ENCODE results near the gene DUSP8. TPM values are rescaled to one million over a fixed set of nuclear protein-coding genes. Genes with fewer than 3 reads are reported as not detected.

Gene DUSP8
- total and polyA plus RNA-seq, 9 of the 15 experiments (the other 6 are each of a cell fraction or from before 2014, with no cell fraction given), result 0.14 to 2.0 (median 0.86) TPM; not detected in 2

DNA sequence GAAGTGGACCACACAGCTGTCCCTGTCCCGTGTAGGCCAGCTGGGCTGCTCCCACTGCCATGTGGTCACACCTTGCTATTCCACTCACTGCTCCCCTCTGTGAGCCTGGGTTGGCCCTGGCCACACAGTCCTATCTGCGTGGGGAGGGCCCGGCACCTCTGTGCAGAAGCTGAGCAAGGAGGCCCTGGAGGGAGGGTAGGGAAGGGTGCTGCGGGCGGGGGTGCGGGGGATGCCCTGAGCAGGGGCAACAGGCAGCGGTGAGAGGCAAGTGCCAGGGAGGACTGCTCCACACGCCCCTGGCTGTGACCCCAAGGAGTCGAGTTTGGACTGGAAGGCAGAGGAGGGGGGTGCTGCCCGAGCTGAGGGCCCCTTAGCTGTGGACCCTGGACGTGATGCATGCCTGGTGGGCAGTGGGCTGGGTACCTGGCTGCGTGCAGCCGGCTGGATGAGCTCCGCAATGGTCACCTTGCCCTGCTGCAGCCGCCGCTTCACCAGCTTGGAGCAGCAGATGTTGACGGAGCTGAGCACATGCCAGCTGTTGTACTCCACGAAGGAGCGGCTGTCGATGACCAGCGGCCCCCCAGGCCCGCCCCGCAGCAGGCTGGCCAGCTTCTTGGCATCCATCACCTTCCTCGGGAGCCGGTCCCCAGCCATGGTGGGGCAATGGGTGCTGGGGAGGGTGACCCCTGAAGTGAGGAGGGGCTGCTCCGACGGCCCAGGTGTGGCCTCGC, 6.7 kb downstream of the DUSP8 start:
- Histone ChIP-seq H3K27ac (ENCODE audit: extremely low read depth, low read depth, low read length) (no peak overlapping the region), H4K20me1 (replicated peaks; ENCODE audit: control insufficient read depth, insufficient read depth, low read length) (peaks cover 61% of the 10 kb centered on the region), H3K79me2 (ENCODE audit: control insufficient read depth, insufficient read depth, low read length) (no peaks in the 10 kb centered on the region), H3K9me3 (replicated peaks; ENCODE audit: control insufficient read depth, insufficient read depth, low read depth, low read length) (no peaks in the 10 kb centered on the region), H3K4me1 (replicated peaks in 1 of 2; ENCODE audit: control insufficient read depth in 2 of 2, insufficient read depth in 2 of 2, low read length in 2 of 2) (peaks cover 0 to 43% of the 10 kb centered on the region in 2 experiments; a peak in 3 of 5 replicates), H3K36me3 (ENCODE audit: control insufficient read depth, insufficient read depth, low read length) (no peaks in the 10 kb centered on the region), H3K9ac (ENCODE audit: insufficient read depth in 1 of 2, low read depth in 2 of 2, low read length in 2 of 2) (peak overlapping the region in 1 of 2 experiments; percentile 81; a peak in 2 of 4 replicates), H3K4me3 (no peak overlapping the region), H2AFZ (ENCODE audit: low read depth, low read length) (no peak overlapping the region), H3K9me1 (ENCODE audit: control insufficient read depth, insufficient read depth, low read length) (peaks cover 3% of the 10 kb centered on the region), H3K27me3 (ENCODE audit: control insufficient read depth in 2 of 2, insufficient read depth in 2 of 2, low read length in 2 of 2) (peaks cover 0 to 33% of the 10 kb centered on the region in 2 experiments; a peak in 2 of 5 replicates), H3K4me2 (ENCODE audit: insufficient read depth, low read length) (no peak overlapping the region)
- no TSS peak for BruUV-seq (replicated peaks)
- CTCF ChIA-PET (ENCODE audit: low intra/inter-chr PET ratio), result no interaction called here
- in situ Hi-C loops (cut with MboI) (no loop called here), intact Hi-C loops (cut with micrococcal nuclease) (no loop called here)
- POLR2A ChIA-PET, result interaction anchor here (0.6 kb wide), 2 partner anchors 709 to 738 kb away, joined by 3 read pairs; no protein-coding TSS in a partner anchor
- WGBS (ENCODE audit: insufficient coverage, low coverage, missing lambda C conversion rate), result 15% methylated on average over 16 of the region's 28 CpGs
- TF ChIP-seq ZNF76 (CRISPR knock-in tag; IDR thresholded peaks at IDR 0.05; ENCODE audit: borderline replicate concordance) (no peak), FOS (IDR thresholded peaks at IDR 0.05; ENCODE audit: extremely low read depth, insufficient read length) (no peak), SMARCB1 (IDR thresholded peaks at IDR 0.05; ENCODE audit: insufficient read length, low read depth) (no peak), TAF7 (tag; IDR thresholded peaks at IDR 0.05) (no peak), EGR1 (conservative IDR thresholded peaks at IDR 0.05) (no peak)
- FAIRE-seq (no peak), ATAC-seq (peak; percentile 9), DNase-seq (ENCODE audit: extremely low read depth in 1 of 4, low spot score in 3 of 4) (no peak)
